ENCODE results near the gene TYSND1. TPM values are rescaled to one million over a fixed set of nuclear protein-coding genes. Genes with fewer than 3 reads are reported as not detected.

Gene TYSND1
- total RNA-seq, 1 experiment from 2014 or later = 78.2 TPM

- Histone ChIP-seq H3K4me3 (ENCODE audit: low read length) (no peak overlapping the region), H3K9me3 (ENCODE audit: low read length) (no peaks in the 10 kb centered on the region), H3K27ac (ENCODE audit: low read length) (no peak overlapping the region), H3K4me2 (ENCODE audit: low read length) (no peak overlapping the region), H3K9me2 (replicated peaks; ENCODE audit: low read length) (no peaks in the 10 kb centered on the region), H3K36me3 (ENCODE audit: low read depth, low read length) (peaks cover 22% of the 10 kb centered on the region), H3K4me1 (ENCODE audit: insufficient read depth, low read length) (no peaks in the 10 kb centered on the region), H3K9ac (ENCODE audit: low read length) (no peak overlapping the region), H2AFZ (ENCODE audit: low read length) (no peak overlapping the region), H3K27me3 (ENCODE audit: low read length) (no peaks in the 10 kb centered on the region), H3K79me2 (ENCODE audit: low read length) (no peaks in the 10 kb centered on the region), H4K20me1 (ENCODE audit: low read length) (no peaks in the 10 kb centered on the region), H3F3A (ENCODE audit: low read length, unreplicated experiment) (no peaks in the 10 kb centered on the region)
- BruUV-seq (replicated peaks) = no TSS peak
- TF ChIP-seq EZH2 (IDR thresholded peaks at IDR 0.05; ENCODE audit: low read length, unreplicated experiment) (no peak), CTCF (conservative IDR thresholded peaks at IDR 0.05; ENCODE audit: low read depth, low read length) (no peak), EZH2phosphoT487 (IDR thresholded peaks at IDR 0.05; ENCODE audit: borderline replicate concordance, low read length) (no peak)
- ChIA-PET POLR2A (ENCODE audit: unreplicated experiment) (no interaction called here), CTCF (no interaction called here)
- intact Hi-C loops (cut with micrococcal nuclease) = no loop called here
- ATAC-seq = no peak
- no peak for DNase-seq
Measured at GRCh38 chr10:70097459-70097858, 49.0 kb downstream of the TYSND1 start.

GRCh38 chr10:70096705-70097420 is 49.6 kb downstream of the TYSND1 start:
- no peak overlapping the region for H3K9ac ChIP-seq (ENCODE audit: low read length)
- ATAC-seq = no peak
- intact Hi-C loops (cut with micrococcal nuclease) = no loop called here
- no peaks in the 10 kb centered on the region for H4K20me1 ChIP-seq (ENCODE audit: low read length)
- H3K9me2 ChIP-seq (replicated peaks; ENCODE audit: low read length) = no peaks in the 10 kb centered on the region
- peaks cover 20% of the 10 kb centered on the region for H3K36me3 ChIP-seq (ENCODE audit: low read depth, low read length)
- no peak overlapping the region for H3K4me2 ChIP-seq (ENCODE audit: low read length)
- H3F3A ChIP-seq (ENCODE audit: low read length, unreplicated experiment) = no peaks in the 10 kb centered on the region
- no peak for DNase-seq
- POLR2A ChIA-PET (ENCODE audit: unreplicated experiment) = no interaction called here
- H3K4me3 ChIP-seq (ENCODE audit: low read length) = no peak overlapping the region
- no peaks in the 10 kb centered on the region for H3K4me1 ChIP-seq (ENCODE audit: insufficient read depth, low read length)
- no peaks in the 10 kb centered on the region for H3K9me3 ChIP-seq (ENCODE audit: low read length)
- no peak overlapping the region for H3K27ac ChIP-seq (ENCODE audit: low read length)
- H3K27me3 ChIP-seq (ENCODE audit: low read length) = no peaks in the 10 kb centered on the region
- CTCF ChIA-PET = no interaction called here
- H3K79me2 ChIP-seq (ENCODE audit: low read length) = no peaks in the 10 kb centered on the region
- TF ChIP-seq EZH2 (IDR thresholded peaks at IDR 0.05; ENCODE audit: low read length, unreplicated experiment) (no peak), EZH2phosphoT487 (IDR thresholded peaks at IDR 0.05; ENCODE audit: borderline replicate concordance, low read length) (no peak), CTCF (conservative IDR thresholded peaks at IDR 0.05; ENCODE audit: low read depth, low read length) (no peak)
- H2AFZ ChIP-seq (ENCODE audit: low read length) = no peak overlapping the region
- no TSS peak for BruUV-seq (replicated peaks)

GRCh38 chr10:70096016-70096704 is 50.3 kb downstream of the TYSND1 start:
- H3K27me3 ChIP-seq (ENCODE audit: low read length) = no peaks in the 10 kb centered on the region
- no peaks in the 10 kb centered on the region for H3K79me2 ChIP-seq (ENCODE audit: low read length)
- CTCF ChIA-PET = interaction anchor here (0.6 kb wide), 1 partner anchor 19 kb away, joined by 3 read pairs; no protein-coding TSS in a partner anchor

More at GRCh38 chr10:70096016-70096704, 50.3 kb downstream of the TYSND1 start:
- H3K4me3 ChIP-seq (ENCODE audit: low read length) = no peak overlapping the region
- no peaks in the 10 kb centered on the region for H3K9me2 ChIP-seq (replicated peaks; ENCODE audit: low read length)
- no peak overlapping the region for H3K4me2 ChIP-seq (ENCODE audit: low read length)
- intact Hi-C loops (cut with micrococcal nuclease) = no loop called here
- H4K20me1 ChIP-seq (ENCODE audit: low read length) = no peaks in the 10 kb centered on the region
- no peak for ATAC-seq
- no peak overlapping the region for H2AFZ ChIP-seq (ENCODE audit: low read length)
- no peaks in the 10 kb centered on the region for H3K4me1 ChIP-seq (ENCODE audit: insufficient read depth, low read length)
- no TSS peak for BruUV-seq (replicated peaks)
- DNase-seq = no peak
- no peaks in the 10 kb centered on the region for H3F3A ChIP-seq (ENCODE audit: low read length, unreplicated experiment)
- no peak overlapping the region for H3K27ac ChIP-seq (ENCODE audit: low read length)
- peaks cover 14% of the 10 kb centered on the region; the same call in 1 of the 2 replicates for H3K36me3 ChIP-seq (ENCODE audit: low read depth, low read length)
- H3K9me3 ChIP-seq (ENCODE audit: low read length) = no peaks in the 10 kb centered on the region
- no peak overlapping the region for H3K9ac ChIP-seq (ENCODE audit: low read length)
- POLR2A ChIA-PET (ENCODE audit: unreplicated experiment) = no interaction called here
- TF ChIP-seq CTCF (conservative IDR thresholded peaks at IDR 0.05; ENCODE audit: low read depth, low read length) (no peak), EZH2 (IDR thresholded peaks at IDR 0.05; ENCODE audit: low read length, unreplicated experiment) (no peak), EZH2phosphoT487 (IDR thresholded peaks at IDR 0.05; ENCODE audit: borderline replicate concordance, low read length) (no peak)

Data from PC-3 (cell line).